Measurements from ENCODE around the gene TTC7B. TPM values are rescaled to one million over a fixed set of nuclear protein-coding genes. Genes with fewer than 3 reads are reported as not detected.

TTC7B gene
- total and polyA plus RNA-seq, 10 of the 15 experiments (the other 5 are each of a cell fraction or from before 2014, with no cell fraction given): under 0.01 to 1.1 (median 0.26) TPM; not detected in 2

DNA sequence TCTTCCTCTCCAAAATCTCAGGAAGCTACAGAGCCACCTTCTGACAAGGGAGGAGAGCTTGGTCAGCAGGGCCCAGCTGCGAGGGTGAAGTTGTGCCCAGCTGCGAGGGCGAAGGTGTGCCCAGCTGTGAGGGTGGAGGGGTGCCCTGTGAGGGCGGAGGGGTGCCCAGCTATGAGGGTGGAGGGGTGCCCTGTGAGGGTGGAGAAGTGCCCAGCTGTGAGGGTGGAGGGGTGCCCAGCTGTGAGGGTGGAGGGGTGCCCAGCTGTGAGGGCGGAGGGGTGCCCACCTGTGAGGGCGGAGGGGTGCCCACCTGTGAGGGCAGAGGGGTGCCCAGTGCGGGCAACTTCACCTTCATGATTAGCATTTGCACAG is 20.4 kb upstream of the TTC7B start:
- H3K27me3 ChIP-seq (replicated peaks in 1 of 2; ENCODE audit: control insufficient read depth in 2 of 2, insufficient read depth in 2 of 2, low read length in 1 of 2): no peaks in the 10 kb centered on the region
- RAD21 ChIA-PET (ENCODE audit: unreplicated experiment): no interaction called here
- TF ChIP-seq BHLHE40 (IDR thresholded peaks at IDR 0.05; ENCODE audit: borderline replicate concordance in 1 of 2, low read depth in 2 of 2, low read length in 1 of 2) (no peak), SRF (IDR thresholded peaks at IDR 0.05; ENCODE audit: low read depth in 2 of 2, low read length in 2 of 2) (no peak), CHD1 (IDR thresholded peaks at IDR 0.05; ENCODE audit: low read depth, low read length) (no peak), RFX5 (IDR thresholded peaks at IDR 0.05; ENCODE audit: low read depth, low read length) (no peak), ETV6 (conservative IDR thresholded peaks at IDR 0.05 in 1 of 2, IDR thresholded peaks at IDR 0.05 in 1 of 2; ENCODE audit: borderline replicate concordance in 1 of 2, low read depth in 1 of 2) (no peak), TCF3 (IDR thresholded peaks at IDR 0.05; ENCODE audit: borderline replicate concordance, insufficient read depth, low read depth, low read length) (no peak), CHD4 (IDR thresholded peaks at IDR 0.05) (no peak), LARP7 (IDR thresholded peaks at IDR 0.05) (no peak)
- TF ChIP-seq, protein P1, sequence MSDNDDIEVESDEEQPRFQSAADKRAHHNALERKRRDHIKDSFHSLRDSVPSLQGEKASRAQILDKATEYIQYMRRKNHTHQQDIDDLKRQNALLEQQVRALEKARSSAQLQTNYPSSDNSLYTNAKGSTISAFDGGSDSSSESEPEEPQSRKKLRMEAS (IDR thresholded peaks at IDR 0.05; ENCODE audit: low read depth, low read length): no peak
- no peak overlapping the region for H3K27ac ChIP-seq (ENCODE audit: control insufficient read depth, insufficient read depth)
- no peak; the same call in 1 of the 3 replicates for ATAC-seq
- in situ Hi-C loops (cut with MboI): no loop called here
- H3K9me3 ChIP-seq (replicated peaks; ENCODE audit: control insufficient read depth, insufficient read depth, low read length): no peaks in the 10 kb centered on the region; the same call in 2 of the 3 replicates
- 33% methylated on average over 7 of the region's 7 CpGs for WGBS (ENCODE audit: insufficient coverage, insufficient replicate concordance, low lambda C conversion rate, missing lambda C conversion rate)
- no peak for DNase-seq (ENCODE audit: low read depth, low spot score)
- no peak overlapping the region for H2AFZ ChIP-seq (ENCODE audit: control insufficient read depth, low read depth, low read length)
- intact Hi-C loops (cut with micrococcal nuclease; ENCODE audit: unreplicated experiment): no loop called here
- no TSS peak for BruUV-seq (replicated peaks)
- no peak overlapping the region for H3K4me3 ChIP-seq
- POLR2A ChIA-PET: no interaction called here
- FAIRE-seq: no peak
- SMC1A ChIA-PET (ENCODE audit: uncharacterized antibody, unreplicated experiment): interaction anchor here (1.0 kb wide), 1 partner anchor 11 kb away, joined by 4 read pairs; no protein-coding TSS in a partner anchor
- no peaks in the 10 kb centered on the region for H3K36me3 ChIP-seq (ENCODE audit: control insufficient read depth in 2 of 2, insufficient read depth in 2 of 2, low read length in 1 of 2)
- no peaks in the 10 kb centered on the region for H3K4me1 ChIP-seq (ENCODE audit: control insufficient read depth, insufficient read depth, low read length)
- CTCF ChIA-PET: interaction anchor here (1.2 kb wide), 1 partner anchor 78 kb away, joined by 5 read pairs; no protein-coding TSS in a partner anchor
- H3K79me2 ChIP-seq (ENCODE audit: control insufficient read depth, insufficient read depth, low read length): no peaks in the 10 kb centered on the region
- no peak overlapping the region for H3K9ac ChIP-seq (ENCODE audit: control insufficient read depth, insufficient read depth, low read length)
- H3K4me2 ChIP-seq (ENCODE audit: control insufficient read depth, insufficient read depth): no peak overlapping the region
- no peaks in the 10 kb centered on the region for H4K20me1 ChIP-seq (ENCODE audit: control insufficient read depth, insufficient read depth)
